HUDEP-2 (cell line): ENCODE measurements around the gene CACNA1E.

Source experiments
- DNase-seq, 76 experiments: peaks; one replicate each; lab custom pipeline; 2025; ENCODE audit not compliant: unreplicated experiment in 76 of 76; lab: John Stamatoyannopoulos, UW

CACNA1E gene

DNA sequence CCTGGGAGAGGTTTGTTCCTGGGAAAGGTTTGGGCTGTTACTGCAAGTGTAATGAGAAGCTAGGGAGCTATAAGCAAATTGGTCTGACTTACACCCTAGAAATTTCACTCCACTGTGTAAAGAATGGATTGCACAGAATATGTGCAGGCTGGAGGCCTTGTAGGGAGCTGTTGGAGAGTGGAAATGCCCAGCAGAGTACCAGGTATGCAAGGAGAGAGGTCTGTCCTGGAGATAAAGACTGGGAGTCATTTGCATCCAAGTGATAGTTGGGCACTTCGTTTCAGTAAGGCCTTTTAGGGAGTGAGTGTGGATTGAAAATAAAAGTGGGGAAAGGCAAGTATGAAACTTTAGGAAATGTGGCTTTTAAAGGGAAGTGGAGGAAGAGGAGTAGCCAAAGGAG is 75.8 kb downstream of the CACNA1E start:
- no peak for DNase-seq

DNA sequence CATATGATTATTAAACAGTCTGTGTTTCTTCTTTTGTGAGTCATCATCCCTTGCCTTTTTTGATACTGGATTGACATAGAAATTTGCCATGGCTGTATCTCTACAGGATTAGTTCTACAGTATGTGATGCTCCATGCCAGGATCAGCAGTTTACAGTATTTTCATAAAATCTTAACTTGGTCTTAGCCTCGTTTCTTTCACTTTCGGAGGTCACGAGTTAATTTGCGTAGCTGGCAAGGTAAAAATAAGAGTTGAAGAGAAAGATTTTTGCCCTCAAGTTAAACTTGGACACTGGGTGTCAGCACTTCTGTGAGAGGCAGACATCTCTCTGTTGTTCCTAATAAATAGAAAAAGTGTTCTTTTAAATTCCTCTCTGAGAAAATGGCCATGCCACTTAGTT is 79.1 kb downstream of the CACNA1E start:
- DNase-seq = no peak

DNA sequence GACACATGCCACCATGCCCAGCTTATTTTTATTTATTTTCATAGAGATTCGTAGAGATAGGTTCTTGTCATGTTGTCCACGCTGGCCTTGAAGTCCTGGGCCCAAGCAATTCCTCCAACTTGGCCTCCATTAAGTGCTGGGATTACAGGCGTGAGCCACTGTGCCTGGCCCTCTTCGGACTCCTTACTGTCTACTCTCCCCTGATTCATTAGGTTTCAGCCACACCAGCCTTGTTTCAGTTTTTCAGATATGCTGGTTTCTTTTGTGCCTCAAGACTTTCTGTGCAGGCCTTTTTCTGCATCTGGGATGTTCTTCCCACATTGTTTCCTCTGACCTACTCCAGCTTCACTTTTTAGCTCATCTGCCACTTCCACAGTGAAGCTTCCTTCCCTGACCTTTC is 85.4 kb downstream of the CACNA1E start:
- no peak for DNase-seq

DNA sequence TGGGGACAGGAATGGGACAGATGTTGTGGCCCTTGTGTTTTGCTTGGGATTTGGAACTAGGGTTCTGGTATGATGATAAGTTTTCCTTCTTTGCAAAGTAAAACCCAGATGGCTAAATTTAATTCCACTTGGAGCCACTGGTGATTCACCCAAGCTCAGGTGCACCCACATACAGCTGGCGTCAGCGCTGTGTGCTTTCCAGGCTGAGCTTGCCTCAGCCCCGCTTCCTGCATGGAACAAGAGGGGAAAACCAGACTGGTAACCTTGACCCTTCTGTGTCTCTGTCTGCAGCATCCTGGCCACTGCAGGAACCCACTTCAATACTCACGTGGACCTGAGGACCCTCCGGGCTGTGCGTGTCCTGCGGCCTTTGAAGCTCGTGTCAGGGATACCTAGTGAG is 94.2 kb downstream of the CACNA1E start:
- DNase-seq = no peak

DNA sequence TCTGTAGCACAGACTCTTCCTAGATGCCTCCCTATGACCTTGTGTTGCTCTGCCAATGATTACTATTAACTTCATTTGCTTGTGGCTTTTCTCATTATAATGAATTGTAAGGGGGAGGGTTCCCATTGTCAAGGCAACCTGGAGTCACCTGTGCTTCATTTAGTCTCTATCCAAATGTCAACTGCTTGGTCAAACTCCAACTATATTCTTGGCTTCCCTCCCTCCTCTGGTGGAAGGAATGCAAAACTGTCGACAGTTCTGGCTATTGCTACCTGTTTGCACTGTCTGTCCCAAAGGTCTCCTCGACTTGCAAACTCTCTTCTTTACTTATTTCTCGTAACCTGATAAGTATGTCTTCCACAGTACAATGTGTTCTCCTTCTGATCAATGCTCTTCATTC is 100.3 kb downstream of the CACNA1E start:
- no peak for DNase-seq

DNA sequence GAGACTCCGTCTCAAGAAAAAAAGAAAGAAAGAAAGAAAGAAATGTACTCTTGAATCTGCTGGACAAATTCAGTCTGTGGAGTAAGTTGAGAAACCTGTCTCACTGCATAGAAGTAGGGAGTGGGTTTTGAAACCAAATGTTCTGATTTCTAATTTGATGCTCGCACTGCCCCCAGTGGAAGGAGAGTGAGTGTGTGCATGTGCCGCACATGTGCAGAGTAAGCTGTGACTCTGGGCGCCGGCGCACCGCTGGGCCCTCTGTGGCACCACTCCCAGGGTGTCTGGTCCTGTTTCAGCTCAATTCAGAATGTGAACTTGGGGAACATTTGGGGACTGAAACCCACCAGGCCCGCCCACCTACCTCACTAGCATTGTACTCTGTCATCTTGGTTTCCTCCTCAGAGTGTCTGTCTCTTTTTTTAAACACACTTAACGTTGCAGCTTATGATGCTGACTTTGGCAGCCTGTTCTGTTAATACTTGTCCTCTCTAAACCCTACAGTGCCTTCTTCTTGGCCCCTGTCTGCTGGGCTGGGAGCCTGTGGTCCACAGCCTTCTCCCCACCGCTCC is 104.6 kb downstream of the CACNA1E start:
- no peak for DNase-seq

DNA sequence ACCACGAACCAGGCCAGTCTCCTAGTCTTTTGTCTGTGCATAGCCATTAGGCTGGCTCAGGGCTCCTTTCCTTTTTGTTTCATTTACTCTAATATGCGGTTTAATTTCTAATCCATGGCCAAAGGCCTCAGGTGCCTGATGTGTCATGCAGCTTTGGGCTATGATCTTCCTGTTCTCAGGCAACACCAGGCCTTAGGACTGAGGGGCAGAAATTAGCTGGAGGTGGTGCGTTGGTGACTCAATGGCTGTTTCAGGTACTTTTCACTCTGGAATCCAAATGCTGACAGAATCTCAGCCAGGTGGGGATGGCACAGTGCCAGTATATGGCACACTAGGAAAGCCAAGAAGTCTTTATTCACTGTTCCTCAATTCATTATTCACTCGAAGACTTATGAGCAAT is 105.3 kb downstream of the CACNA1E start:
- DNase-seq = no peak

DNA sequence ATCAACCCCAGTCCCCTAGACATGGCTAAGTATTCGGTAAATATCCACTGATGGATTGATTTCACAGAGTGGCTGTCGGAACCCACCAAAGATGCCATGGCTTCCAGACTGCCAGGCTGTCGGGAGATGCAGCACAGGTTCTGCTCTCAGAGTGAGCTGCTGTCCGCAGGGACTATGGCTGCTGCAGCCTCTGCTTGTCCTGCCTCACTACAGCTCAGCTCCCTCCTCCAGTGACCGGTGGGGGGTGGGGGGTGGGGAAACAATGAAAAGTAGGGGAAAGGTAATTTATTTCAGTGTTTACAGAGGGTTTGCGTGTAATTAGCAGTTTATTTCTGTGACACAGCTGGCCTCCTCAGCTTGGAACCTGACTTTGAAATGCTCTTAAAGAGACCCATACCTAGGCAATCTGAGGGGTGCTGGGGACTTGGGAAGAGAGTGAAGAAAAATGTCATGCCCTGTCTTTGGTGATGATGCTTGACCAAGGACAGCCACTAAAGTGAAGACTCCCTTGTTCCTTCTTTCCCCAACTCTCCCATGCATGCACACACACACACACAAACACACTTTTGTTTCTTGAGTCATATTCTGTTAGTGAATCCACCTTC is 109.0 kb downstream of the CACNA1E start:
- DNase-seq = no peak

DNA sequence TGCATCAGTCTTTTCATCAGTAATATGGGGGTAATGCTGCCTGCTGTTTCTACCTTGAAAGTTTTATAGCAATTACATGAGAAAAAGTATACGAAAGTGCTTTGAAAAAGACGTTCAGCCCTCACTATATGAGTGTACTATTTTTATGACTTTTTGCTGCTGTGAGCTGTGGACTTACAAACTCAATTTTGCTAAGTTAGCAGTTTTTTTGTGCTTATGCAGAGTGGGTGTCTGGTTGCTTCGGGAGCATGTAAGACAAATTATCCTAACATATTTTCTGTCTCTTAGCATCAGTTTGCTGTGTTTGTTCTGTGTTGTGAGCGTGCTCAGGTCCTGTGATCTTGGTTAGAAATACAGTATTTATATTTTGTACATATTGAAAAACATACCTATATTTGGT is 109.7 kb downstream of the CACNA1E start:
- no peak for DNase-seq

DNA sequence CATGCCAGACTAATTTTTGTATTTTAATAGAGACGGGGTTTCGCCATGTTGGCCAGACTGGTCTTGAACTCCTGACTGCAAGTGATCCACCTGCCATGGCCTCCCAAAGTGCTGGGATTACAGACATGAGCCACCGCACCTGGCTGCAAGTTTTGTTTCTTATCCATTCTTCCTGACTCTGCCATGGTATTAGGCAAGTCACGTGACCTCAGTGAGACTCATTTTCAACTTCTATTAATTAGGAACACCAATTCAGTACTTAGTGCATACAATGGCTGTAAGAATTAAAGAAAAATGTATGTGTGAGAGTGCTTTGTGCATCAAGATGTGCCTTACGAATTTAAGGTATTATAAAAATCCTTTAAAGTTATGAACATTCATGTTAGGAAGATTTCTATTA is 111.2 kb downstream of the CACNA1E start:
- DNase-seq = no peak

DNA sequence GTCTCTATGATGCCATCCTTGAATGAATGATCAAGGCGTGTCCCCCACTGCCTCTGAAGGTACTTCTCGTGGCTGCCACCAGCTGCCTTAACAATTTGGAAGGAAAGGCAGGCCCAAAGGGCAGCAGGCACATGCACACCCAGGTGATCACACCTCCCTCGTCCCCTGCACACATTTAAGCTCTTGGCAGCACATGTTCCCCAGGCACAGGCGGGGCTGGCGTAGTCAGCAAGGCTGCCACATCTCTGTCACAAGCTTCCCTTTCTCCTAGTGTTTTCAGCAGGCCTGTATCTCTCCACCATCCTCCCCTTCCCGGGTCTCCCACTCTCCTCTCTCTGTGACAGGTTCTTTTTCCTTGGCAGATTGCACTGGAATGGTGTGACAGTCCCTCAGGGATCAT is 111.9 kb downstream of the CACNA1E start:
- DNase-seq = no peak

DNA sequence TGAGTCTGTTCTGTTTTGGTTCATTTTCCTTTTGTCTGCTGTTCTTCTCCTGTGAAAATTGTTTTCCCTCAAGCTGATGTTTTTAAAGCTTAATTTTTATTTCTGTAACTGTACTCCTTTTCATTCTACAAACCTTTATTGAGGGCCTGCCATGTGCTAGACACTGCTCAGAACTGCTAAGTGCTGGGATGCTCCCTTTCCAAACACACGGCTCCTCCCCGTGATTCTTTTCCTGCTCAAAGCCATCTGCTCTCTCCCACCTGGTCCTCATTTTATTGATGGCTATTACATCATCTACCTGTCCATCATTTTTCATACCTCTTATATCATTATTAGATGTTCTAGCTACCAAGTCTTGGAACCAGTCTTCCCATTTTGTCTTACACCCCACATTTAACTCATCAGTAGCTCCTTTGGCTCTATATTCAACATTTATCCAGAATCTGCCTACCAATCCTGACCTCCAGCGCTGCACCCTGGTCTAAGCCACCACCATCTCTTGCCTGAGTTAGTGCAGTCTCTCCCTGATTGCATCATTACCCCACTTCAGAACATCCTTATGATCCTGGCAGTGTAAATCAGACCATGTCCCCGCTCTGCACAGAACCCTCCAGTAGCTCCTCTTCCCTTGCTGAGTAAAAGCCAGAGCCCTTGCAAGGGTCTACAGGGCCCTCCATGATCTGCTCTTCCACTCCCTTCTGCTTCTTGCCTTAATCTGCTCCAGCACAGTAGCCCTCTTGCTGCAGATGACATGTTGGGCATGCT is 118.1 kb downstream of the CACNA1E start:
- no peak for DNase-seq

DNA sequence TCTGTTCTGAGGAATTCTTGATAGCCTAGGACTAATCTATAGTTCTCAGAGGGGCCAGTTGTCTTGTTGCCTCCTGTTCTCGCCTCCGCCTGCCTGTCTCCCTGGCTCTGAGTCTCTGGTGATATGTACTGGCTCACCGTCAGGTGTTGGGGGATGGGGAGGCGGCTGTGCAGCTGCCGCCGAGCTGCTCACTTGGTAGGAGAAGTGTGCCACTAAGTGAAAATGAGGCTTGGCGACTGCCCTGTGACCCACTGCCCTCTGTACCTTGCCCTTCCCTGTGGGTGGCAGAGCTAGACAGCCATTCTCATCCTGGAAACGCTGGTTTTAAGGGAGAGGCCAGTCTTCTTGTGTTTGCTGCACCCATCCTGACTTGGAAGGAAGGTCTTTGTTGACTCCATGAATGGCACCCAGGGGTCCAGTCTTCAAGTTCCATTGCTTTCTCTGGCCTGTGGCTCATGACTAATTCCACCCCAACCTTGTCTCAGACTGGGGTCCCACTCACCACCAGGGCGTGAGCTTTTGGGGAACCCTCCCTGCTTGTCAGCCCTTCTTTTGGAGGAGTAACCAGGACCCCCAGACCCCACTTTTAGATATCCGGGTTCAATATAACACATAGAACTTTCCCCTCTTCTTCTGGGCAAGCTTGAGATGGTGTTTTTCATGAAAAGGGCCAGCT is 120.6 kb downstream of the CACNA1E start:
- no peak for DNase-seq

DNA sequence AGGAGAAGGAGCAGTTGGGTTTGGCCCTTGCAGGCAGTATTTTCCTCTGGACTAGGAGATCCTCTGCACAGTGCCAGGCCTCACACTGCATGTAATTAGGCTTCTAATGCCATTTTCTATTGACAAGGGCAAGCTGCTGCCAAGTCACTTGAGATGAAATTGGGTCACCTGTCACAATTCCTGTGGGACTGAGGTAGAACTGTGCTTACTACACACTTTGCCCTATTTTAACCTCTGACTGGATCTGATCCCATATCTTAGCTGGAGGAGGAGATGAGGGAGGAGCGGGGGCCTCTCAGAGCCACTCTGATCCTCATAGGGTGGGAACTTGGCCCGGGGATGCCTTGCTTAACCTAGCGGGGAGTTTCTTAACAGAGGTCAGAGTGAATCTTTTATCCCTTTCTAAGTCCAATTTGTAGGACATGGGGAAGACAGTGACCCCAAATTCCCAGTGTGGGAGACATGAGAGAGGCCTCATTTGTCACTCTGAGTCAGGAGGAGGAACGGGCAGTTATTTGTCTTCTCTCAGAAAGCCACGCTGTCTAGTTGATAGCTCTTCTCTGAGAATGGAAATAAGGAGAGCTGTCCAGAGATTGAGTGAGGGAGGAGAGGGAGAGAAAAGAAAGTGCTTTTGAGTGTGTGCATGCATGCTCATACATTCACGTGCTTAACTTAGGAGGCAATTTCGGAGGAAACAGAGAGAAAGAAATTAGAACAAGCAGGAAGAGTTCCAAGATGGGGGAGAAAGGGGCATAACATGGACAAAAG is 121.3 kb downstream of the CACNA1E start:
- DNase-seq = no peak

DNA sequence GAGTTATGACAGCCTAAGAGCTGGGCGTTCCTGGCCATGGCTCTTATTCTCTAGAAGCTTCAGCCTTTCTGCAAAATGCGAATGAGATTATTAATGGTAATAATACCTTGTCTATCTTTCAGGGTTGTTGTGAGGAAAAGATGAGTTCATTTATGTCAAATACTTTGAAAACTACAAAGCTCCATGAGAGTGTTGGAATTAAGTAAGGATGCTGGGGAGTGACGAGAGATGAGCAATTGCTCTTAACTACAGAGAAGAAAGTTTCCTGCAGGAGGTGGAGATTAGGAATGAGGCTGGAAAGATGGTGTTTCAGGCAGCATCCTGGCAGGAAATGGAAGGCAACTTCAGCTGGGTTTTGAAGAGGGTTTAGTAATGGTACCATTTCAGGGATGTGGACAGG is 124.2 kb downstream of the CACNA1E start:
- DNase-seq = no peak

DNA sequence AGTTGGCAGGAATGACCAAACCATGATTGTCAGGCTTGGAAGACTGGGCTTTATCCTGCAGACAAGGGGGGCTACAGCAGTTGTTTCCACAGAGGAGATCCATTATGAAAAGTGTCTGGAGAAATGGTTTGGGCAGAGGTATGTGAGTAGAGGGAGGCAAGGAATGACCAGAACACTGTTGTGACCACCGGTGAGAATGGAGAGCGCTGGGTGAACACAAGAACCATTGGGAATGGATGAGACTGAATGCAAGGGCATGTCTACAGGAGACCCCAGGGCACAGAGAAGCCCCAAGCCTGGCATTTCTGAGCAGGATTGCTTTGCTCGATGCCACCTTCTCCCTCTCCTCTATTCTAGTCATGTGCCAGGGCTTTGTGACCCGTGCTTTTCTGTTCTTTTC is 125.1 kb downstream of the CACNA1E start:
- DNase-seq = no peak

DNA sequence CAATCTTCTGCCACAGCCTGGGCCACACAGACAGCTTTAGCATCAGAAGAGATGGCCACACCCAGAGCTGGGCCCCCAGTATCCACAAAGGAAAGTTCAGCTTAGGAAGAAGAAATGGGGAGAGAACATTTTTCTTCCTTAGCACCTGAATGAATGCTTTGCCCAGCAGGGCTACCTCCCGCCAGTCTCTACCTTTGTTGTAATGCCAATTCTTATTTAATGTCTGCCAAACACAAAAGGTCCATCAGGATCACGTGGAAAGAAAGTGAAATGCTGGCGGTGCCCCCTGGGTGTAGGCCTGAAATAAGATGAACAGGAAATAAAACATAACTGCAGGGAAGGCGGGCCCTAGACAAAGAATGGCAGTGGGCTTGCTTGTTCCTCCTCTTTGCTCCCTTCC is 125.6 kb downstream of the CACNA1E start:
- no peak for DNase-seq

DNA sequence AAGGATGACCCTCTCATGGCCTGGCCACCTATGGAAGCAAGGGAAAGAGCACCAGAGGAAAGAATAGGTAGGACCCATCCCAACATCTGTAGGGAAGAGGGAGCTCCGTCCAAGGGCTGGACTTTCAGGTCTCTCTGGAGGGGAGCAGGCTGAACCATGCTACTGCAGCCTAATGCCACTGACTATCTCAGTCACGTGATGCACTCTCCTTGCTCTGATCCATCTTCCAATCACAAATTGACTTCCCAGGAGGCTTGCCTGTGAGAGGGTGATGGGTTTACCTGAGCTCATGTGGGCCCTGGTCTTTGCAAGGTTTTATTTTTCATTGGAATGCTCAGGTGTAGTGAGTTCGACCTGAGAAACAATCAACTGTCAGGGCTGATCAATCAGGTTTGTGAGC is 128.8 kb downstream of the CACNA1E start:
- no peak for DNase-seq

DNA sequence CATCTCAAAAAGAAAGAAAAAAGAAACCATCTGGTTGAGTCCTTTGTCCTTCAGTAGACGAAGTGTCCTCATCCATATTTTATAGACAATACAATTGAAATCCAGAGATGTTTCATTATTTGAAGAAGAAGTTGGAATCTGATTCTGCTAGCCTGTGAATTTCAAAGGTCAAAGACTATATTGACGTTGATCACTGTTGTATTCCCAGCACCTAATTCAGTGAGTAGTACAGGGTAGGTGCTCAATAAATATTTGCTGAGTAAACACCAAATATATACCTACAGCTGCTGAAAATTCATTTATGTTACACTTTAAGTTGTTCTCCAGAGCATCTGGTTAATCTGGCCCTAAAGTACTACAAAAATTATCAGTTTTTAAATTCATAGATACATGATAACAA is 135.2 kb downstream of the CACNA1E start:
- no peak for DNase-seq

DNA sequence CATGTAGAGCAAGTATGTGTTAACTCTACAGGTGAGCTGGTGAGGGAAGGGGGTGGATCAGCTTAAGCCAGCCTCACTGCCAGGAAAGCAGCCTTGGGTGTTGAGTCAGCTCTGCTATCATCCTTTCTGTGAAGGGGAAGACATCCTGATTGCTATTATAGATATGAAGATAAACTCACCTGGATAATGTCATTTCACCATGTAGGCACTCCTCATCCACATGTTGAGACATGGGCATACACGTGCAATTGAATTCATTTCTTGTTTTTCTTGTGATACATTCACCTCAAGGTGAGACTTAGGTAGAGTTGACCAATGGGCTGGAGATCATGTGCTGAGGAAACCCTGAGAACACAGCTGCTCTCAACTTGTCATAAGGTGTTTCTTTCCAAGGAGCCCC is 136.9 kb downstream of the CACNA1E start:
- DNase-seq = no peak

DNA sequence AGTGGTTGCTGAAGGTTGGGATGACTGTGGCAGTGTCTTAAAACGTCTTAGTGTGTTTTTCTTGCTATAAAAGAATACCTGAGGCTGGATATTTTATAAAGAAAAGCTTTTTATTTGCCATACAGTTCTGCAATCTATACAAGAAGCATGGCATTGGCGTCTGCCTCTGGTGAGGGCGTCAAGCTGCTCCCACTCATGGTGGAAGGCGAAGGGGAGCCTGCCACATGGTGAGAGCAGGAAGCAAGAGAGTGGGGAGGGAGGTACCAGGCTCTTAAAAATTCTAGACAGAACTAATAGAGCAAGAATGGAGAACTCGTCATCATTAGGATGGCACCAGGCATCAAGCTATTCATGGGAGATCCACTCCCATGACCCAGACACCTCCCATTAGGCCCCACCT is 140.5 kb downstream of the CACNA1E start:
- no peak for DNase-seq
